Stimulated activated CD8-positive, alpha-beta memory T cell treated with anti-CD3 and anti-CD28 coated beads, Interleukin-4, amount 100 ng/mL, for 1 hour (primary cell): ENCODE results near the gene GPATCH4.
"Not testable (repeated sequence)": the region's sequence is repeated elsewhere in the genome, so short reads cannot be mapped to it uniquely, and the experiment has no call there.

Experiments
- DNase-seq, 2 donors: peaks; one replicate each; pipeline ENCODE4 v3.0.0-alpha.2; 2020; ENCODE audit warnings: low read depth in 2 of 2, low spot score in 1 of 2

GPATCH4 gene

GRCh38 chr1:156601122-156601830, at the start of gene GPATCH4:
Gene GPATCH4 (minus strand): TSS chr1:156601479.
- peak; percentile 47 to 54 for DNase-seq

- DNase-seq, result no peak
These were observed 47.7 kb upstream of the GPATCH4 start for GRCh38 chr1:156648951-156649350.

DNA sequence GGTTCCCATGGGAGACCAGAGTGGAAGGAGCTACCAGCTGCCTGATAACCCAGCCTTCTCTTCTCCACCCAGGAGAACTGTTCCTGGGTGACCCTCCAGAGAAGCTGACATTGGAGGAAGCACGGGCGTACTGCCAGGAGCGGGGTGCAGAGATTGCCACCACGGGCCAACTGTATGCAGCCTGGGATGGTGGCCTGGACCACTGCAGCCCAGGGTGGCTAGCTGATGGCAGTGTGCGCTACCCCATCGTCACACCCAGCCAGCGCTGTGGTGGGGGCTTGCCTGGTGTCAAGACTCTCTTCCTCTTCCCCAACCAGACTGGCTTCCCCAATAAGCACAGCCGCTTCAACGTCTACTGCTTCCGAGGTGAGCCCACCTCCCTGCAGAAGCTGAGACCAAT, 47.2 kb upstream of the GPATCH4 start:
- no peak for DNase-seq

DNA sequence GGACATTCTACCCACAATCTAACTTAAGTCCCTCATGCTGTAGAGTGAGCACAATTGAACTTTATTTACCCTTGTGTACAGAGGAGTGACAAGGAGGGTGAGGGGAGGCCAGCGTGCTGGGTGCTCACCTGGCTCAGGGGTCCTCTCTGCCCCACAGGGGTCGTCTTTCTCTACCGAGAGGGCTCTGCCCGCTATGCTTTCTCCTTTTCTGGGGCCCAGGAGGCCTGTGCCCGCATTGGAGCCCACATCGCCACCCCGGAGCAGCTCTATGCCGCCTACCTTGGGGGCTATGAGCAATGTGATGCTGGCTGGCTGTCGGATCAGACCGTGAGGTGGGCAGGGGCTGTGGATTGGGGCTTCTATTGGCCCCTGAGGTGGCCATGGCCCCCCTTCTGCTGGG, 46.1 kb upstream of the GPATCH4 start:
- no peak for DNase-seq

DNA sequence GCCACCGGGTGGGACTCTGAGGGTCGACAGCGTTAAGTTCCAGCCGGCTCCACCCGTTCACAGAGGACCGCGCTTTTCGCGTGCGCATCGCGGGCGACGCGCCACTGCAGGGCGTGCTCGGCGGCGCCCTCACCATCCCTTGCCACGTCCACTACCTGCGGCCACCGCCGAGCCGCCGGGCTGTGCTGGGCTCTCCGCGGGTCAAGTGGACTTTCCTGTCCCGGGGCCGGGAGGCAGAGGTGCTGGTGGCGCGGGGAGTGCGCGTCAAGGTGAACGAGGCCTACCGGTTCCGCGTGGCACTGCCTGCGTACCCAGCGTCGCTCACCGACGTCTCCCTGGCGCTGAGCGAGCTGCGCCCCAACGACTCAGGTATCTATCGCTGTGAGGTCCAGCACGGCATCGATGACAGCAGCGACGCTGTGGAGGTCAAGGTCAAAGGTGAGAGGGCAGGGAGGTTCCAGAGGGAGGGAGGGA, 45.5 kb upstream of the GPATCH4 start:
- no peak for DNase-seq

DNA sequence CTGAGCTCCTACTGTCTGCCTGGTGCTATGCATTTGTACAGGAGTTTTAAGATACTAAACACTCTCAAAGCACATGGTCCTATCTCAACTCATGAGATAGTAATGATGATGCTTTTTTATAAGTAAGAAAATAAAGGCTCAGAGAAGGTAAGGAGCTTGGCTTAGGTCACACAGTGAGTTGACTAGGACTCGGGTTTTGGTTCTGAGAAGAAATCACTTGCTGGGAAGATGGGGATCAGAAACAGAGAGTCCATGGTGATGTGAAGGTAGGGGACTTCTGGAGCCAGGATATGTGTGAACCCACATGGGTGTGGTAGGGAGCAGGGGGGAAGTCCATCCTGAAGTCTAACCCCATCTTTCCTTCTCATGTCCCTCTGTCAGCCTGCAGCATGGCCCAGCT, 44.4 kb upstream of the GPATCH4 start:
- DNase-seq, result no peak

GRCh38 chr1:156645056-156645455, 43.8 kb upstream of the GPATCH4 start:
- DNase-seq, result no peak

DNA sequence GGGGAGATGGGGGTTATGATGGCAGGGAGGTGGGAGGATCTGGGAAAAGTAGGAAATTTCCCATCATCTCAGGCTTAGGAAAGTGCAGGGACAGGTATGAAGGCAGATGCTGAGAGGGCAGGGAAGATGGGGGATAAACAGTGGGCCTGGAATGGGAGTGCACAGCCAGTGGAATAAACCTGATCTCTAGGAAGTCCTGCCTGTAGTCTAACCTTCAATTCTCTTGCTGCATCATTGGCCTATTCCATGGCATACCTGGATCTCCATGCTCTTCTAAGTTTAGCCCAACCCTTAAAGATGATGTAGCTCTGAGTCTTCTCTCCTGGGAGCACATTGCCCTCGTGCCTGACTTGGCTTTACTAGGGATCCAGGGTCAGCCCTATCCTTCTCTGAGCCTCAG, 43.4 kb upstream of the GPATCH4 start:
- no peak for DNase-seq

DNA sequence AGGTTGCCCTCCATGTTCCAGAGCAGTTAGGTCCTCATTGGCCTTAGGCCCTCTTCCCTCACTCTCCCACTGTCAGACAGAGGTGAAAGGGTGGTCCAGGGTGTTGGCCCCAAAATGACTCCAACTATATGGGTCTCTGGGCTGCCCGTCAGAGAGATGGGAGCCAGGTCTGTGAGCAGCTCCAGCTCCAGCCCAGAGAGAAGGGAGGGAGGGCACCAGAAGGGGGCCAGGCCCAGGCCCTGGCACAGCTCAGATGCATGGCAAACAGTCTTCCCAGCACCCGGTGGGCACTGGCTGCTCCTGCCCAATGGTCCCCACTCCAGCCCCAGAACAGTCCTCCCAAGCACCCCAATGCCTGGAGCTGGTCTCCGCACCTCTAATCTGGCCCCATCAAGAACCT, 42.9 kb upstream of the GPATCH4 start:
- no peak for DNase-seq

DNA sequence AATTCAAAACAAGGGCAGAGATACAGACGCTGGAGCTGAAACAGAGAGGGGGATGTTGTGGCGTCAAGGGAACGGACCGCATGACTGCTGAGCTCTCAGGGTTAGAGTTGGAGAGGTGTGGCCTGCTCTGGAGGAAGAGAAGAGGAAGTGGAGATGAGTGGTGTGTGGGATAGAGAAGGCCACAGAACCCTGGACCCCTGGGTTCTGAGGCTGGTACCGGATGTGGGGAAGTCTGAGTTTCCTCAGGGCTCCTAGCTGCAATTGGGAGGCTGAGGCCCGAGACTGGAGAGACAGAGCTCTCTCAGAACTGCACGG, 42.5 kb upstream of the GPATCH4 start:
- no peak for DNase-seq

- DNase-seq, result no peak
These were observed 41.9 kb upstream of the GPATCH4 start for GRCh38 chr1:156643049-156643777.

DNA sequence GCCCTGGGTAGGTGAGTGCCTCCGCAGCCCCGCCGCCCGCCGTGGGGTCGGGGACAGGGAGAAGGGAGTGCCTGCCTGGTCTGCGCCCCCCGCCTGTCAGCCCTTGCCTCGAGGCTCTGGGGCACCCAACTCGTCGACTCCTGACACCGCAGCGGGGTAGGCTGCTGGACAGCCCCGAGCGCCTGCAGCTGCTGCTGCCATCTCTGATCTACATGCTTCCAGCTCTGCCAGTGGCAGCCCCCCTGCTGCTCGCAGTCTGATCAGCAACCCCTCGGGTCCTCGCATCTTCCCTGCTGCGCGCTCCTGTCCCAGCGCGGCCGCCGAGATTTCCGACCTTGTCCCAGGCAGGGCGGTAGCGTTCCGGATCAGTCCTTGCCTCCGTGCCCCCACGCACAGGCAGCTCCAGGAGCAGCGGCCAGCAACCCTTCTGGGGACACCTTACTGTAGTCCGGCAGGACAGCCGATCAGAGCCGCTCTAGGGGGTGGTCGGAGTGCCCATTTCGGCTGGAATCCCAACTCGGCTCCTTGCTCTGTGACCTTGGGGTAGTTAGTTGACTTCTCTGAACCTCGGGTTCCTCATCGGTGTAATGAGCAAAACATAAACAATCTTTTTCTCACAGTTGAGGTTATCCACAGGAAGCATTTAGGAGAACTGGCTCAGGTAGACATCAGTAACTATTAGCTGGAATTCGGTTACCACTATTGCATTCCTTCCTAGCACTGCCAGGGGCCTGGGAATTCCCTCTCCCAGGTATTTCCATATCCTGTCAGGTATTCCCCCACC, 41.2 kb upstream of the GPATCH4 start:
- DNase-seq, result no peak

GRCh38 chr1:156641761-156642264, 40.5 kb upstream of the GPATCH4 start, which contains the start of gene BCAN:
Gene BCAN (plus strand): TSS chr1:156642117. CDS start chr1:156646055, 3,938 bp downstream.
- no peak for DNase-seq

DNA sequence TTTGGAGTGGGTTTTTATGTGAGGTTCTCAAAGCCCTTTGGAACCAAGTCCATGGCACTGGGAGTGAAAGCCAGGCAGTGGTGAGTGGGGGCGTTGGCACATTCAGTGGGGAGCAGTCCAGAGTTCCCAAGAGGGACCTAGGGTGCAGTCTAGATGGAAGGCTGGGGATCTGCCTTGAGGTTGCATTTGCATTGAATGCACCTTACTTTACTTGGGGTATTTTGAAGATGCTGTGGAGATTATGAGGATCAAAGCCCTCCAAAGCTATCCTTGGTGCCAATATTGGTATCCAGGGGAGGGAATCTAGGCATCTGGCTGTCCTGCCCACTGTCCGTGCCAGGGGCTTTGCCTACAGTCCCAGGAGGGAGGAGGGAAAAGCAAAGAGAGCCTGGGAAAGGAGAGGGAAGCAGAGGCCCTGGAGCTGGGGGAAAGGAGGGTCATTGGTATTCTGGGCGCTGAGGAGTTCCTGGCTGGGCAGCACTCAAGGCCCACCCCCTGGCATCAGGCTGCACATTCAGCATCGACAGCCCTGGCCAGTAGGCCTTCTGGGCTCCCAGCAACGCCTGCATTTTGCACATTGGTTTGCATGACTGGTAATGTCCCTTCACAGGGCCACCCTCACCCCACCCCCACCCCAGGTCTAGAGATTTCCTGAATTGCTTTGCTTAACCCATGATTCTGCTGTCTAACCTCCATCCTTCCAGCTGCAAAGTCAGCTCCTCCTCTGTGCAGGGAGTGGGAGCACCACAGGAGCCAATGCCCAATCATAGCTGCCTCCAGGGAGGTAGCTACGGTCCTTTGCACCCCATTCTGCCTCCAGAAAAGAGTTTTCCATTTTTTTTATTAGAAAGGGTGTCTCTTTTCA, 39.8 kb upstream of the GPATCH4 start:
- no peak for DNase-seq

DNA sequence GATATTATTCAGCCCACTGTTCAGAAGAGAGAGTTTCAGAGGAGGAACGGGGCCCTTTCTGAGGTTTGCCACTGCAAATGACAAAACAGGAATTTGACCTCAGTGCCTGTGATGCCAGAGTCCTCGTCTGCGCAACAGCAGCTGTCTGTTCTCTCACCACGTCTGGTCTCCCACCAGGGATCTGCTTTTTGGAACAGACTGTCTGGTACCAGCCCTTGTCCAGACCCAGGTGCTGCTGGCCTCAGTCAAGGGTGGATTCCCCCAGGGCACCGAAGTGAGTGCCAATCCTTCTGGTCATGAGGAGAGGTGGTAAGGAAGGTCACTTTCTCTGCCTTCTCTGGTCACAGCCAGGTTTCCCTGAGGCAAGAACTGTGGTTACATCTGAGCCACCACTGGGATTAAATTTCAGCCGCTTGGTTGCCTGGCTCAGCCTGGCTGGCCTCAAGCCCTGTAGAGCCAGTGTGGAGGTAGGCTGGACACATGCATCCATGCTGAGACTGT, 38.4 kb upstream of the GPATCH4 start:
- DNase-seq, result no peak

DNA sequence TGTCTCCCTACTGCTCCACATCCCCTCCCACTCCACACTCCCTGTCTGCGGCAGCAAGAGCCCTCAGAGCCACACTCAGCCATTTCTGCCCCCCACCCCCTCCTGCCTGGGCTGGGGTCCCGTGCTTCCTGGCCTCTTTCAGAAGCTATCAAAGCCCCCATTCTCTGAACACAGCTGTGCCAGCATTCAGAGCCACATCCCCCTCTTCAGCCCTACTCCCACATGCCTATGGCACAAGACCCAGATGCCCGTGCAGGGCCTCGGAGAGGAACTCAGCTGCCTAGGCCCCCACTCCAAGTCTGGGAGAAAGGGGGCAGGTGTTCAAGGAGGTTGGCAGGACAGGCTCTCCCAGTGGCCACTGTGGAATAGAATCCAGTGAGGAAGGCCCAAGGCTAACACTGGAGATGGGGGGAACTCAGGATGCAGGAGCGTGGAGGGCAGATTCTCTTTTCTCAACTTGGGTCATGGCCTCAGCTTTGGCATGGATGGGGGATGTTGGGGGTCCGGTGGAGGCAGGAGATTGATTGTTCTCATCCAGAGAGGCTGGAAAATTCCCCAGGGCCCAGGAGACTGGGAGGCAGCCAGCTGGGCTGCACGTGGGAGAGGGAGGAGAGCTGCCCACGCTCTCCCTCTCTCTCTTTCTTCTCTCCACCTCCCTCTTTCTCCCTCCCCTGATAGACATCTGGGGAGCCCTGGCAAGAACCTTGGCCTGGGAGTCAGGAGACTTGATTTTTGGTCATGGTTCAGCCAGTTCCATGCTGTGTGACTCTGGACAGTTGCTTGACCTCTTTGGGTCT, 37.1 kb upstream of the GPATCH4 start:
- DNase-seq, result no peak

- DNase-seq, result no peak
These were observed 31.1 kb upstream of the GPATCH4 start for GRCh38 chr1:156632355-156632754.

DNA sequence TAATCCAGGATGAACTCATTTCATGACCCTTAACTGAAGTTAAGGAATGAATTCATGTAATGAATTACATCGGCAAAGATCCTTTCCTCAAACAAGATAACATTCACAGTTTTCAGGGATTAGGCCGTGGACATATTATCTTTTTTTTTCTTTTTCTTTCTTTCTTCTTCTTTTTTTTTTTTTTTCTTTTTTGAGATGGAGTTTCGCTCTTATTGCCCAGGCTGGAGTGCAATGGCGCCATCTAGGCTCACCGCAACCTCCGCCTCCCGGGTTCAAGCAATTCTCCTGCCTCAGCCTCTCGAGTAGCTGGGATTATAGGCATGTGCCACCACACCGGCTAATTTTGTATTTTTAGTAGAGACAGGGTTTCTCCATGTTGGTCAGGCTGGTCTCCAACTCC, 29.9 kb upstream of the GPATCH4 start:
- DNase-seq, result not testable (repeated sequence)

DNA sequence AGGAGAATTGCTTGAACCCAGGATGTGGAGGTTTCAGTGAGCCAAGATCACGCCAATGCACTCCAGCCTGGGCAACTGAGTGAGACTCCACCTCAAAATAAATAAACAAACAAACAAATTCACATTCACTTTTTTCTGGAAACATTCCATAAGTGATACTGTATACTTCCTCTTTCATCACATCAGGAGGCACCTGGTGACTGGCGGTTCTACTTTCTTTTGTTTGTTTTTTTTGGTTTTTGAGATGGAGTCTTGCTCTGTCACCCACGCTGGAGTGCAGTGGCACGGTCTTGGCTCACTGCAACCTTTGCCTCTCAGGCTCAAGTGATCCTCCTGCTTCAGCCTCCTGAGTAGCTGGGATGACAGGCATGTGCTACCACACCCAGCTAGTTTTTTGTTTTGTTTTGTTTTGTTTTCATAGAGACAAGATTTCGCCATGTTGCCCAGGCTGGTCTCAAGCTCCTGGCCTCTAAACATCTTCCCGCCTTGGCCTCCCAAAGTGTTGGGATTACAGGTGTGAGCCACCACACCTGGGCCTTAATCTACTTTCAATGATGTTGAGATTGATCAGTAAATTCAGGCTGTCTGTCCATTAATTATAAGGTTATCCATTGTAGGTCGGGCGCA, 28.7 kb upstream of the GPATCH4 start:
- DNase-seq, result no peak
